Central memory CD8-positive, alpha-beta T cell (primary cell): ENCODE results near the gene ITPR2.
A peak's percentile ranks its signal among the peaks of the same experiment; 100 is the strongest.
"Not testable (repeated sequence)": the region's sequence is repeated elsewhere in the genome, so short reads cannot be mapped to it uniquely, and the experiment has no call there.

ENCODE experiments used
- ATAC-seq: fragments of 150-1000 bp; cut with Tn5 transposase; replicated peaks from 2 replicates; pipeline ENCODE4 v1.10.0; 2022; ENCODE audit warnings: mild to moderate bottlenecking, moderate FRiP score, moderate number of reproducible peaks; ENCODE audit not compliant: poor library complexity, severe bottlenecking; ENCODE audit errors: extremely low read depth
- DNase-seq, 2 donors: peaks; one replicate each; pipeline ENCODE4 v3.0.0; 2021; ENCODE audit warnings: low spot score in 2 of 2
- H3K27ac Mint-ChIP-seq: one replicate; pipeline ENCODE4 v1.8.0; 2022; ENCODE audit warnings: low read depth, mild to moderate bottlenecking, moderate library complexity, mixed read lengths
- H3K27me3 Mint-ChIP-seq: one replicate; pipeline ENCODE4 v1.8.0; 2022; ENCODE audit warnings: mixed read lengths
- H3K36me3 Mint-ChIP-seq: one replicate; pipeline ENCODE4 v1.8.0; 2022; ENCODE audit warnings: mild to moderate bottlenecking, moderate library complexity, mixed read lengths; ENCODE audit not compliant: insufficient read depth
- H3K4me1 Mint-ChIP-seq: one replicate; pipeline ENCODE4 v1.8.0; 2022; ENCODE audit warnings: mixed read lengths
- H3K4me3 Mint-ChIP-seq: one replicate; pipeline ENCODE4 v1.8.0; 2022; ENCODE audit warnings: mild to moderate bottlenecking, moderate library complexity, mixed read lengths
- H3K9me3 Mint-ChIP-seq: one replicate; pipeline ENCODE4 v1.8.0; 2022; ENCODE audit warnings: mixed read lengths

The ITPR2 gene

GRCh38 chr12:26614011-26614616, 218.9 kb downstream of the ITPR2 start:
- DNase-seq: no peak

GRCh38 chr12:26612203-26612602, 220.8 kb downstream of the ITPR2 start:
- ATAC-seq (no peak), DNase-seq (no peak)
- Mint-ChIP-seq H3K9me3 (no peaks in the 10 kb centered on the region), H3K4me3 (no peak overlapping the region), H3K36me3 (peaks cover 7% of the 10 kb centered on the region), H3K4me1 (no peaks in the 10 kb centered on the region), H3K27me3 (no peaks in the 10 kb centered on the region), H3K27ac (no peak overlapping the region)

More at GRCh38 chr12:26614011-26614616, 218.9 kb downstream of the ITPR2 start:
- Mint-ChIP-seq H3K27ac (peak overlapping the region; percentile 22), H3K4me1 (no peaks in the 10 kb centered on the region), H3K9me3 (no peaks in the 10 kb centered on the region), H3K36me3 (peaks cover 9% of the 10 kb centered on the region), H3K27me3 (no peaks in the 10 kb centered on the region), H3K4me3 (no peak overlapping the region)
- no peak for ATAC-seq

- no peak overlapping the region for H3K4me3 Mint-ChIP-seq
- no peaks in the 10 kb centered on the region for H3K27me3 Mint-ChIP-seq
- no peak for DNase-seq
- peak overlapping the region; percentile 29 for H3K27ac Mint-ChIP-seq
- ATAC-seq: no peak
- no peaks in the 10 kb centered on the region for H3K9me3 Mint-ChIP-seq
- no peaks in the 10 kb centered on the region for H3K4me1 Mint-ChIP-seq
- peaks cover 7% of the 10 kb centered on the region for H3K36me3 Mint-ChIP-seq
Measured at GRCh38 chr12:26611598-26611997, 221.4 kb downstream of the ITPR2 start.

GRCh38 chr12:26610774-26611173, 222.2 kb downstream of the ITPR2 start:
- Mint-ChIP-seq H3K9me3 (no peaks in the 10 kb centered on the region), H3K4me1 (no peaks in the 10 kb centered on the region), H3K36me3 (peaks cover 7% of the 10 kb centered on the region), H3K4me3 (no peak overlapping the region), H3K27me3 (no peaks in the 10 kb centered on the region), H3K27ac (no peak overlapping the region)
- DNase-seq (no peak), ATAC-seq (no peak)

GRCh38 chr12:26609986-26610385, 223.0 kb downstream of the ITPR2 start:
- Mint-ChIP-seq H3K36me3 (peaks cover 7% of the 10 kb centered on the region), H3K4me3 (no peak overlapping the region), H3K4me1 (no peaks in the 10 kb centered on the region), H3K9me3 (no peaks in the 10 kb centered on the region), H3K27ac (no peak overlapping the region), H3K27me3 (no peaks in the 10 kb centered on the region)
- ATAC-seq: no peak
- no peak for DNase-seq

- Mint-ChIP-seq H3K36me3 (peaks cover 7% of the 10 kb centered on the region), H3K4me3 (no peak overlapping the region), H3K9me3 (no peaks in the 10 kb centered on the region), H3K27ac (no peak overlapping the region), H3K27me3 (no peaks in the 10 kb centered on the region), H3K4me1 (no peaks in the 10 kb centered on the region)
- ATAC-seq: no peak
- DNase-seq: no peak
Measured at GRCh38 chr12:26608706-26609105, 224.3 kb downstream of the ITPR2 start.

GRCh38 chr12:26608273-26608672, 224.7 kb downstream of the ITPR2 start:
- Mint-ChIP-seq H3K4me3 (no peak overlapping the region), H3K27me3 (no peaks in the 10 kb centered on the region), H3K9me3 (no peaks in the 10 kb centered on the region), H3K36me3 (peaks cover 7% of the 10 kb centered on the region), H3K27ac (no peak overlapping the region), H3K4me1 (no peaks in the 10 kb centered on the region)
- DNase-seq (no peak), ATAC-seq (no peak)

GRCh38 chr12:26606911-26607310, 226.1 kb downstream of the ITPR2 start:
- no peak for ATAC-seq
- Mint-ChIP-seq H3K27ac (no peak overlapping the region), H3K4me3 (no peak overlapping the region)

GRCh38 chr12:26604813-26605212, 228.2 kb downstream of the ITPR2 start:
- not testable (repeated sequence) for H3K27ac Mint-ChIP-seq, H3K4me1 Mint-ChIP-seq, H3K4me3 Mint-ChIP-seq, H3K27me3 Mint-ChIP-seq, DNase-seq, ATAC-seq, H3K9me3 Mint-ChIP-seq
- H3K36me3 Mint-ChIP-seq: peaks cover 12% of the 10 kb centered on the region

More at GRCh38 chr12:26606911-26607310, 226.1 kb downstream of the ITPR2 start:
- no peaks in the 10 kb centered on the region for H3K9me3 Mint-ChIP-seq
- peaks cover 7% of the 10 kb centered on the region for H3K36me3 Mint-ChIP-seq
- H3K4me1 Mint-ChIP-seq: no peaks in the 10 kb centered on the region
- DNase-seq: no peak
- no peaks in the 10 kb centered on the region for H3K27me3 Mint-ChIP-seq

GRCh38 chr12:26599096-26599695, 233.8 kb downstream of the ITPR2 start:
- Mint-ChIP-seq H3K4me1 (no peaks in the 10 kb centered on the region), H3K27me3 (no peaks in the 10 kb centered on the region), H3K4me3 (no peak overlapping the region), H3K36me3 (peaks cover 26% of the 10 kb centered on the region), H3K9me3 (no peaks in the 10 kb centered on the region), H3K27ac (no peak overlapping the region)
- DNase-seq (no peak), ATAC-seq (no peak)

- Mint-ChIP-seq H3K27ac (no peak overlapping the region), H3K9me3 (no peaks in the 10 kb centered on the region), H3K4me3 (no peak overlapping the region), H3K4me1 (no peaks in the 10 kb centered on the region), H3K36me3 (peaks cover 26% of the 10 kb centered on the region), H3K27me3 (no peaks in the 10 kb centered on the region)
- DNase-seq: no peak
- ATAC-seq: no peak
Measured at GRCh38 chr12:26595806-26596205, 237.2 kb downstream of the ITPR2 start.

- H3K4me1 Mint-ChIP-seq: peaks cover 16% of the 10 kb centered on the region
- no peaks in the 10 kb centered on the region for H3K27me3 Mint-ChIP-seq
- H3K36me3 Mint-ChIP-seq: peaks cover 4% of the 10 kb centered on the region
- DNase-seq (no peak), ATAC-seq (no peak)
- H3K9me3 Mint-ChIP-seq: no peaks in the 10 kb centered on the region
- no peak overlapping the region for H3K4me3 Mint-ChIP-seq
- H3K27ac Mint-ChIP-seq: no peak overlapping the region
Measured at GRCh38 chr12:26580619-26581018, 252.4 kb downstream of the ITPR2 start.

GRCh38 chr12:26576266-26576665, 256.7 kb downstream of the ITPR2 start:
- ATAC-seq (no peak), DNase-seq (no peak)
- H3K27me3 Mint-ChIP-seq: no peaks in the 10 kb centered on the region
- H3K27ac Mint-ChIP-seq: peak overlapping the region; percentile 25
- peaks cover 16% of the 10 kb centered on the region for H3K4me1 Mint-ChIP-seq
- H3K36me3 Mint-ChIP-seq: peaks cover 7% of the 10 kb centered on the region
- H3K9me3 Mint-ChIP-seq: no peaks in the 10 kb centered on the region
- no peak overlapping the region for H3K4me3 Mint-ChIP-seq
